K562 (cell line): ENCODE results near the gene BHLHE23.

Source experiments
- JUN ChIP-seq, 2 experiments: sonication (generic) in 1 of 2; formaldehyde crosslinking in 1 of 2; IDR thresholded peaks; 2 replicates each; pipeline versions ENCODE4 v1.6.1 to v1.8.0; 2012 to 2022; ENCODE audit warnings: borderline replicate concordance in 2 of 2, mild to moderate bottlenecking in 2 of 2, improper control_type of control experiment in 1 of 2, low read depth in 1 of 2, low read length in 1 of 2, missing genetic modification reagents in 1 of 2
- MECOM ChIP-seq: fragments of 250-450 bp; sonication (Bioruptor Pico); IDR thresholded peaks from 2 replicates; pipeline ENCODE4 v1.8.0; 2022; ENCODE audit warnings: inconsistent platforms
- UBTF ChIP-seq, 2 experiments: IDR thresholded peaks; 2 replicates each; pipeline ENCODE4 v1.6.1; 2012; ENCODE audit warnings: improper control_type of control experiment in 2 of 2, low read depth in 2 of 2, low read length in 2 of 2, borderline replicate concordance in 1 of 2

GRCh38 chr20:63023071-63023935, 16.5 kb upstream of the BHLHE23 start:
- no peak for TF ChIP-seq UBTF (IDR thresholded peaks at IDR 0.05; ENCODE audit: borderline replicate concordance in 1 of 2, low read depth in 2 of 2, low read length in 2 of 2)
- TF ChIP-seq MECOM (CRISPR knock-in tag): no peak
- no peak for TF ChIP-seq JUN (IDR thresholded peaks at IDR 0.05; ENCODE audit: borderline replicate concordance, low read depth, low read length)
- TF ChIP-seq JUN (CRISPR knock-in tag; IDR thresholded peaks at IDR 0.05; ENCODE audit: borderline replicate concordance): no peak
